Spleen (tissue), 11 donors: Measurements from ENCODE around the gene CIC. TPM values are rescaled to one million over a fixed set of nuclear protein-coding genes. Genes with fewer than 3 reads are reported as not detected.

ENCODE experiments used
- DNase-seq: peaks from one replicate; pipeline ENCODE4 v3.0.0-alpha.2; 2020
- H3K27ac ChIP-seq, 8 donors: fragments of 200-600 bp; sonication (generic) in 7 of 8; 1 replicate in 4 of 8; 2 replicates in 4 of 8; pipeline versions ENCODE4 v1.5.0 to v1.8.0; 2016 to 2021; ENCODE audit warnings: inconsistent platforms in 4 of 8, mild to moderate bottlenecking in 4 of 8, moderate library complexity in 1 of 8
- H3K27me3 ChIP-seq, 7 donors: fragments of 200-600 bp; sonication (generic) in 6 of 7; replicated peaks in 1 of 7; 1 replicate in 4 of 7; 2 replicates in 3 of 7; pipeline versions ENCODE4 v1.5.0 to v1.8.0; 2016 to 2021; ENCODE audit warnings: inconsistent platforms in 3 of 7, mild to moderate bottlenecking in 1 of 7
- H3K36me3 ChIP-seq, 6 donors: fragments of 200-600 bp; sonication (generic) in 5 of 6; 1 replicate in 4 of 6; 2 replicates in 2 of 6; pipeline versions ENCODE4 v1.5.0 to v1.8.0; 2016 to 2021; ENCODE audit warnings: inconsistent platforms in 2 of 6
- H3K4me1 ChIP-seq, 6 donors: fragments of 200-600 bp; sonication (generic) in 5 of 6; 1 replicate in 3 of 6; 2 replicates in 3 of 6; pipeline versions ENCODE4 v1.5.0 to v1.8.0; 2016 to 2021; ENCODE audit warnings: inconsistent platforms in 3 of 6
- H3K4me3 ChIP-seq, 8 donors: fragments of 200-600 bp; sonication (generic) in 7 of 8; 1 replicate in 4 of 8; 2 replicates in 4 of 8; pipeline versions ENCODE4 v1.5.0 to v1.8.0; 2016 to 2021; ENCODE audit warnings: inconsistent platforms in 4 of 8, mild to moderate bottlenecking in 4 of 8, moderate library complexity in 2 of 8
- H3K9me3 ChIP-seq, 8 donors: fragments of 200-600 bp; sonication (generic) in 7 of 8; 1 replicate in 4 of 8; 2 replicates in 4 of 8; pipeline versions ENCODE4 v1.5.0 to v1.8.0; 2016 to 2021; ENCODE audit warnings: inconsistent platforms in 4 of 8
- POLR2A ChIP-seq, 3 donors: fragments of 450-650 bp; IDR thresholded peaks; one replicate each; pipeline ENCODE4 v1.5.1; 2017; ENCODE audit warnings: antibody characterized with exemption in 3 of 3, mild to moderate bottlenecking in 1 of 3
- POLR2AphosphoS5 ChIP-seq, 3 donors: sonication (generic); formaldehyde crosslinking; IDR thresholded peaks; one replicate each; pipeline ENCODE4 v1.5.1; 2017; ENCODE audit warnings: antibody characterized with exemption in 3 of 3
- WGBS, 5 donors: extraction: QIAGEN DNeasy Blood & Tissue Kit in 3 of 5; methylation state at CpG; one replicate each; pipeline versions ENCODE4 v1.1.5 to v1.1.7; 2013 to 2018; 5-methylcytosine and 5-hydroxymethylcytosine counted together
- intact Hi-C: fragments of 100-400 bp; cut with DNase I; formaldehyde crosslinking; loops from one replicate; pipeline ENCODE4 v1.15.0; 2023; ENCODE audit warnings: low total_unique reads
- polyA plus RNA-seq, 3 donors: library from polyadenylated mRNA; stranded (reverse); fragments of 200-250 nt; gene quantifications; one replicate each; pipeline ENCODE4 v1.2.1, GENCODE V29; 2013
- total RNA-seq, 7 donors: library from RNA; depleted of rRNA in 3 of 7; stranded (reverse); fragments of >200 nt in 3 of 7; fragmentation: NEBNext Ultra II Directional in 4 of 7; extraction: Animal tissue kit (Norgen Biotek cat#: 25700) in 4 of 7; gene quantifications; one replicate each; pipeline versions ENCODE4 v1.1.0 to v1.2.1, GENCODE V29; 2016 to 2021
- TF ChIP-seq, protein P1 (sequence below), 11 experiments: fragments of 200-600 bp in 7 of 11; fragments of 450-650 bp in 4 of 11; sonication (generic) in 4 of 11; IDR thresholded peaks in 8 of 11; conservative IDR thresholded peaks in 3 of 11; 1 replicate in 7 of 11; 2 replicates in 4 of 11; pipeline versions ENCODE4 v1.4.0 to v1.8.0; 2016 to 2021; ENCODE audit warnings: antibody characterized with exemption in 11 of 11, inconsistent platforms in 4 of 11, mild to moderate bottlenecking in 1 of 11
- donor health status: healthy with polysubstance abuse.
- donor health status: DM: no; HTN: no; CAD: no; lungs with moderate emphysema.
- donor health status: DM: no; HTN: no; CAD: no.
- donor health status: Bipolar disorder and iron deficiency.
- donor health status: healthy.
- donor health status: DM: no; HTN: no; CAD: no.
- donor health status: DM: yes; HTN: yes; CAD: no.

The CIC gene
- total and polyA plus RNA-seq, 10 donors = 12.5 to 100 (median 69.8) TPM

DNA sequence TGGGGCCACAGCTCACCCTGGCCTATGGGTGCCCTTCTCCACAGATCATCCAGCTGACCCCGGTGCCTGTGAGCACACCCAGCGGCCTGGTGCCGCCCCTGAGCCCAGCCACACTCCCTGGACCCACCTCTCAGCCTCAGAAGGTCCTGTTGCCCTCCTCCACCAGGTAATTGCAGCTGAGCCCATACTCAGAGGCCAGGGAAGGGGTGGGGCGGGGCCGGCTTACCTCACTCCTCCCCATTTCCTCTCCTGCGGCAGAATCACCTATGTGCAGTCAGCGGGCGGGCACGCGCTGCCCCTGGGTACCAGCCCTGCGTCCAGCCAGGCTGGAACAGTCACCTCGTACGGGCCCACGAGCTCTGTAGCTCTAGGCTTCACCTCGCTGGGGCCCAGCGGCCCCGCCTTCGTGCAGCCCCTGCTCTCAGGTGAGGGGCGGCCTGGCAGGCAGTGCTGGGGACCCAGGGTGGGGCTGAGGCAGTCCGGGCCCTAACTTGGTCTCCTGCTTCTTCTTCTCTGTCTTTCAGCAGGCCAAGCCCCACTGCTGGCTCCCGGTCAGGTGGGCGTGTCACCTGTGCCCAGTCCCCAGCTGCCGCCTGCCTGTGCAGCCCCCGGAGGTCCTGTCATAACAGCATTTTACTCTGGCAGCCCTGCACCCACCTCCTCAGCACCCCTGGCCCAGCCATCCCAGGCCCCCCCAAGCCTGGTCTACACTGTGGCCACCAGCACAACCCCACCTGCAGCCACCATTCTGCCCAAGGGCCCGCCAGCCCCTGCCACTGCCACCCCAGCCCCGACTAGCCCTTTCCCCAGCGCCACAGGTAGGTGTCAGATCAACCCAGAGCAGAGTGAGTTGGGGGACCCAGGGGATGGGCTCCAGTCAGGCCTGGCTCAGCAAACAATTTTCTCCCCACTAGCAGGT lies 23.2 kb downstream of the CIC start:
- 89 to 94% (median 94%) methylated on average over 22 to 27 of the region's 27 CpGs for WGBS, 5 donors
- Histone ChIP-seq H3K4me1 (peaks cover 0 to 46% (median 6%) of the 10 kb centered on the region in 6 donors), H3K27me3 (no peaks in the 10 kb centered on the region), H3K4me3 (no peak overlapping the region), H3K36me3 (peaks cover 0 to 93% (median 78%) of the 10 kb centered on the region in 6 donors), H3K27ac (peak overlapping the region in 1 of 8 donors; percentile 27), H3K9me3 (no peaks in the 10 kb centered on the region)
- DNase-seq = no peak
- no peak for TF ChIP-seq POLR2A (IDR thresholded peaks at IDR 0.05)
- TF ChIP-seq POLR2AphosphoS5 (IDR thresholded peaks at IDR 0.05) = peak in 2 of 3 donors; percentile 9
- intact Hi-C loops = no loop called here

DNA sequence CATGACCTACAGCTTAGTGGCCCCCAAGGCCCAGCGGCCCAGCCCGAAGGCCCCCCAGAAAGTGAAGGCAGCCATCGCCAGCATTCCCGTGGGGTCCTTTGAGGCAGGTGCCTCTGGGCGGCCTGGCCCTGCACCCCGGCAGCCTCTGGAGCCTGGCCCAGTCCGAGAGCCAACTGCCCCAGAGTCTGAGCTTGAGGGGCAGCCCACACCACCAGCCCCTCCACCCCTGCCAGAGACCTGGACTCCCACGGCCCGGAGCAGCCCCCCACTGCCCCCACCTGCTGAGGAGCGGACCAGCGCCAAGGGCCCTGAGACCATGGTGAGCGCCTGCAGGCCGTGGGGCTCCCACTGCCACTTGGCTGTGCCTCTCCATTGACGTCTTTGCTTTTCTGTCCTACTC lies 23.9 kb downstream of the CIC start:
- TF ChIP-seq POLR2A (IDR thresholded peaks at IDR 0.05) (no peak), POLR2AphosphoS5 (IDR thresholded peaks at IDR 0.05) (peak in 1 of 3 donors; percentile 4)
- intact Hi-C loops = no loop called here
- 90 to 99% (median 94%) methylated on average over 7 to 14 of the region's 14 CpGs for WGBS, 5 donors

DNA sequence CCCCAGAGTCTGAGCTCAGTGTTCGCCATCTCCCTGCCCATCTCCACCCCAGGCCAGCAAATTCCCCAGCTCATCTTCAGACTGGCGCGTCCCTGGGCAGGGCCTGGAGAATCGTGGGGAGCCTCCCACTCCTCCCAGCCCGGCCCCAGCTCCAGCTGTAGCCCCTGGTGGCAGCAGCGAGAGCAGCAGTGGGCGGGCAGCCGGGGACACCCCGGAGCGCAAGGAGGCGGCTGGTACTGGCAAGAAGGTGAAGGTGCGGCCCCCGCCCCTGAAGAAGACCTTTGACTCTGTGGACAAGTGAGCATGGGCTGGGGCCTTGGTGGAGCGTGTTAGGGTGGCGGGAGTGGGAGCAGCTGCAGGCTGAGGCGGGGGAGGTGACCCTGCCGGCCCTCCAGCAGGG lies 24.5 kb downstream of the CIC start:
- Histone ChIP-seq H3K9me3 (no peaks in the 10 kb centered on the region), H3K36me3 (peaks cover 0 to 81% (median 65%) of the 10 kb centered on the region in 6 donors), H3K27me3 (no peaks in the 10 kb centered on the region), H3K4me1 (peaks cover 0 to 34% (median 6%) of the 10 kb centered on the region in 6 donors), H3K27ac (no peak overlapping the region), H3K4me3 (no peak overlapping the region)
- 76 to 93% (median 90%) methylated on average over 8 to 17 of the region's 17 CpGs for WGBS, 5 donors
- intact Hi-C loops = no loop called here
- no peak for DNase-seq
- peak in 1 of 3 donors; percentile 22 for TF ChIP-seq POLR2AphosphoS5 (IDR thresholded peaks at IDR 0.05)
- TF ChIP-seq POLR2A (IDR thresholded peaks at IDR 0.05) = no peak
- TF ChIP-seq, protein P1, sequence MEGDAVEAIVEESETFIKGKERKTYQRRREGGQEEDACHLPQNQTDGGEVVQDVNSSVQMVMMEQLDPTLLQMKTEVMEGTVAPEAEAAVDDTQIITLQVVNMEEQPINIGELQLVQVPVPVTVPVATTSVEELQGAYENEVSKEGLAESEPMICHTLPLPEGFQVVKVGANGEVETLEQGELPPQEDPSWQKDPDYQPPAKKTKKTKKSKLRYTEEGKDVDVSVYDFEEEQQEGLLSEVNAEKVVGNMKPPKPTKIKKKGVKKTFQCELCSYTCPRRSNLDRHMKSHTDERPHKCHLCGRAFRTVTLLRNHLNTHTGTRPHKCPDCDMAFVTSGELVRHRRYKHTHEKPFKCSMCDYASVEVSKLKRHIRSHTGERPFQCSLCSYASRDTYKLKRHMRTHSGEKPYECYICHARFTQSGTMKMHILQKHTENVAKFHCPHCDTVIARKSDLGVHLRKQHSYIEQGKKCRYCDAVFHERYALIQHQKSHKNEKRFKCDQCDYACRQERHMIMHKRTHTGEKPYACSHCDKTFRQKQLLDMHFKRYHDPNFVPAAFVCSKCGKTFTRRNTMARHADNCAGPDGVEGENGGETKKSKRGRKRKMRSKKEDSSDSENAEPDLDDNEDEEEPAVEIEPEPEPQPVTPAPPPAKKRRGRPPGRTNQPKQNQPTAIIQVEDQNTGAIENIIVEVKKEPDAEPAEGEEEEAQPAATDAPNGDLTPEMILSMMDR (IDR thresholded peaks at IDR 0.05 in 8 of 11, conservative IDR thresholded peaks at IDR 0.05 in 3 of 11) = no peak

More for the DNA sequence above, 23.9 kb downstream of the CIC start:
- Histone ChIP-seq H3K9me3 (no peaks in the 10 kb centered on the region), H3K27ac (no peak overlapping the region), H3K4me3 (no peak overlapping the region), H3K36me3 (peaks cover 0 to 87% (median 71%) of the 10 kb centered on the region in 6 donors), H3K27me3 (no peaks in the 10 kb centered on the region), H3K4me1 (peaks cover 0 to 40% (median 6%) of the 10 kb centered on the region in 6 donors)
- DNase-seq = no peak

DNA sequence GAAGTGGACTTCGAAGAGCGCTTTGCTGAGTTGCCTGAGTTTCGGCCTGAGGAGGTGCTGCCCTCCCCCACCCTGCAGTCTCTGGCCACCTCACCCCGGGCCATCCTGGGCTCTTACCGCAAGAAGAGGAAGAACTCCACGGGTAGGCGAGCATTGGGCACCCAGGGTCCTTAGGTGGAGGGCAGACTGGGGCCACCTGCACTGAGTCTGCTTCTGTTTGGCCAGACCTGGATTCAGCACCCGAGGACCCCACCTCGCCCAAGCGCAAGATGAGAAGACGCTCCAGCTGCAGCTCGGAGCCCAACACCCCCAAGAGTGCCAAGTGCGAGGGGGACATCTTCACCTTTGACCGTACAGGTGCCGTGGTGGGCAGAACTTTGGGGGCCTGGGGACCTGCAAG lies 24.9 kb downstream of the CIC start:
- Histone ChIP-seq H3K4me1 (peaks cover 0 to 30% (median 6%) of the 10 kb centered on the region in 6 donors), H3K27me3 (no peaks in the 10 kb centered on the region), H3K27ac (no peak overlapping the region), H3K9me3 (no peaks in the 10 kb centered on the region), H3K36me3 (peaks cover 0 to 77% (median 61%) of the 10 kb centered on the region in 6 donors), H3K4me3 (no peak overlapping the region)
- no peak for DNase-seq
- TF ChIP-seq POLR2AphosphoS5 (IDR thresholded peaks at IDR 0.05) (no peak), POLR2A (IDR thresholded peaks at IDR 0.05) (no peak)
- TF ChIP-seq, protein P1 (IDR thresholded peaks at IDR 0.05 in 8 of 11, conservative IDR thresholded peaks at IDR 0.05 in 3 of 11) = no peak
- 84 to 93% (median 91%) methylated on average over 15 of the region's 15 CpGs for WGBS, 5 donors
- intact Hi-C loops = no loop called here
